ENCODE measurements around the gene PLEKHJ1. TPM values are rescaled to one million over a fixed set of nuclear protein-coding genes. Genes with fewer than 3 reads are reported as not detected.
A peak's percentile ranks its signal among the peaks of the same experiment; 100 is the strongest.

PLEKHJ1 gene
- total RNA-seq, 4 donors from 2014 or later = 156 to 298 (median 227) TPM

- Histone ChIP-seq H3K36me3 (no peaks in the 10 kb centered on the region), H3K27me3 (no peaks in the 10 kb centered on the region), H3K4me1 (peaks cover 3 to 16% (median 11%) of the 10 kb centered on the region in 4 donors), H3K9me3 (no peaks in the 10 kb centered on the region), H3K27ac (peak overlapping the region in 2 of 4 donors; percentile 41 to 84), H3K4me3 (no peak overlapping the region)
- peak in 4 of 6 experiments; percentile 45 to 62 (median 54) for TF ChIP-seq CTCF (IDR thresholded peaks at IDR 0.05)
- no peak for TF ChIP-seq POLR2A (IDR thresholded peaks at IDR 0.05)
- peak; percentile 54 to 82 (median 67) for DNase-seq
These were observed 25.5 kb upstream of the PLEKHJ1 start for GRCh38 chr19:2261438-2262172.

GRCh38 chr19:2260341-2260805 is 24.2 kb upstream of the PLEKHJ1 start:
- Histone ChIP-seq H3K9me3 (no peaks in the 10 kb centered on the region), H3K27me3 (no peaks in the 10 kb centered on the region), H3K4me3 (no peak overlapping the region), H3K36me3 (no peaks in the 10 kb centered on the region), H3K27ac (peak overlapping the region; percentile 35 to 84 (median 54)), H3K4me1 (peaks cover 0 to 13% (median 9%) of the 10 kb centered on the region in 4 donors)
- peak in 1 of 3 donors; percentile 49 for DNase-seq
- no peak for TF ChIP-seq CTCF (IDR thresholded peaks at IDR 0.05)
- no peak for TF ChIP-seq POLR2A (IDR thresholded peaks at IDR 0.05)

- no peaks in the 10 kb centered on the region for H3K27me3 ChIP-seq
- no peaks in the 10 kb centered on the region for H3K9me3 ChIP-seq
- peak overlapping the region in 1 of 4 donors; percentile 84 for H3K27ac ChIP-seq
- no peaks in the 10 kb centered on the region for H3K36me3 ChIP-seq
- no peak overlapping the region for H3K4me3 ChIP-seq
- H3K4me1 ChIP-seq = peaks cover 0 to 13% (median 9%) of the 10 kb centered on the region in 4 donors
- TF ChIP-seq POLR2A (IDR thresholded peaks at IDR 0.05) (no peak), CTCF (IDR thresholded peaks at IDR 0.05) (no peak)
- DNase-seq = no peak
These were observed 23.2 kb upstream of the PLEKHJ1 start for GRCh38 chr19:2259336-2259735.

- Histone ChIP-seq H3K27ac (peak within 1 kb of the TSS in 1 of 4 donors; percentile 84), H3K9me3 (no peaks in the 10 kb centered on the region), H3K4me1 (peaks cover 0 to 36% (median 26%) of the 10 kb centered on the region in 4 donors), H3K27me3 (peaks cover 0 to 26% of the 10 kb centered on the region in 2 donors), H3K4me3 (no peak within 1 kb of the TSS), H3K36me3 (no peaks in the 10 kb centered on the region)
- TF ChIP-seq CTCF (IDR thresholded peaks at IDR 0.05) = no peak
- DNase-seq = peak in 2 of 3 donors; percentile 47 to 51
These were observed 20.0 kb upstream of the PLEKHJ1 start, which contains the start of gene JSRP1 for GRCh38 chr19:2255982-2256685. TSS of gene JSRP1 (minus strand) at chr19:2256417. CDS start at chr19:2255314, 1,103 bp downstream.

- peaks cover 0 to 42% (median 32%) of the 10 kb centered on the region in 4 donors for H3K4me1 ChIP-seq
- TF ChIP-seq CTCF (IDR thresholded peaks at IDR 0.05) = no peak
- TF ChIP-seq POLR2A (IDR thresholded peaks at IDR 0.05) = no peak
- H3K9me3 ChIP-seq = no peaks in the 10 kb centered on the region
- H3K36me3 ChIP-seq = no peaks in the 10 kb centered on the region
- no peak for DNase-seq
- no peak overlapping the region for H3K4me3 ChIP-seq
- peak overlapping the region in 1 of 4 donors; percentile 62 for H3K27ac ChIP-seq
- H3K27me3 ChIP-seq = peaks cover 0 to 35% of the 10 kb centered on the region in 2 donors
These were observed 19.1 kb upstream of the PLEKHJ1 start for GRCh38 chr19:2255112-2255845.
